HG03045 (cell line): ENCODE results near the gene ARFIP2.
A peak's percentile ranks its signal among the peaks of the same experiment; 100 is the strongest.

Source experiments
- ATAC-seq: cut with Tn5 transposase; IDR thresholded peaks from one replicate; pipeline ENCODE4 v1.9.1; 2021; ENCODE audit warnings: mild to moderate bottlenecking, moderate library complexity; ENCODE audit not compliant: unreplicated experiment

ARFIP2 gene

DNA sequence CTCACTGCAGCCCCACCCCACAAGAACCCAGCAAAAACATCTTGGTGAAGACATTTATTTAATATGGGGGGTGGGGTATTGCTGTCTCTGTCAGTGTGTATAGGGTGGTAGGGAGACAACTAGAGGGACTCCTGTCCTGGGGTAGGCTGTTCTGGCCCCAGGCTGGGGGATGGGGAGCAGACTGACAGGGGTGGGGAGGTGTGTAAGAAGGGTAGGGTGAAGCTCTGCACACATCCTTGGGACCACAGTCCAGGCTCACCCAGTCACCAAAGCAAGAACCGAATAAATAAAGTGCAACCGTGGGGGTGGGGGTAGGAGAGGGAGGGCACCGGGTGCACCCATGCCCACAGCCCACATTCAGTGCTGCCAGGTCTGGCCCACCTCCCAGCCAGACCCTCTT lies 32.6 kb downstream of the ARFIP2 start:
- no peak for ATAC-seq

DNA sequence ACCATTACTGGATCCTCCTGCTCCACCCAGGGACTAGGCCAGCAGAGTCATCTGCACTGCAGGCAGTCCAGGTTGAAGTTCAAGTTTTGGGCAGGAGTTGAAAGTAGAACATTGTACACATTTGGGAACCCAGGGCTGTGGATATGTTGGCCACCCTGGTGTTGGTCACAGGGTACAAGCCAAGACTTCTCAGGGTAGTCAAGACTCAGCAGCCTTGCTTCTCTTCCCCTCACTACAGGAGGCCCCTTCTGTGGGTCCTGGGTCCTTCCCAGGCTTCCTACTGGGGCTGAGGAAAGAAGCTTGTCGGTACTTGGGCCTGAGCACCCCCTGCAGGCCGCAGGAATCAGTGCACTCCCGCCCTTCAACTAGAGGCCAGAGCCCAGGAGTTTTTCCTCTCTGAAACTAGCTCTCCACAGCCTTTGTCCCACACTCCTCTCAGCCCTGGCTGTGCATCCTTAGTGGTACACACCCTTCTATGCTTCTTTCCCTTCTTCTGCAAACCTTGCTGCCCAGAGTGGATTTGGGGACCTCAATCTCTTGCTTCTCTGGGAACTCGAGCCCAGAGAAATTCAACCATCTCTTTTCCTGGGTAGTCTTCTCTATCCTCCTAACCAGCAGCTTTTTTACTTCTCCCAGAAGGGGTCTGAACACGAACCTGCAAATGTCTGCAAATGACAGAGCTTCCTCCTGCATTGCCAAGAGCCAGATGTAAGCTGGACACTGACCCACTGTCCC lies 37.7 kb downstream of the ARFIP2 start:
- ATAC-seq = peak; percentile 86

DNA sequence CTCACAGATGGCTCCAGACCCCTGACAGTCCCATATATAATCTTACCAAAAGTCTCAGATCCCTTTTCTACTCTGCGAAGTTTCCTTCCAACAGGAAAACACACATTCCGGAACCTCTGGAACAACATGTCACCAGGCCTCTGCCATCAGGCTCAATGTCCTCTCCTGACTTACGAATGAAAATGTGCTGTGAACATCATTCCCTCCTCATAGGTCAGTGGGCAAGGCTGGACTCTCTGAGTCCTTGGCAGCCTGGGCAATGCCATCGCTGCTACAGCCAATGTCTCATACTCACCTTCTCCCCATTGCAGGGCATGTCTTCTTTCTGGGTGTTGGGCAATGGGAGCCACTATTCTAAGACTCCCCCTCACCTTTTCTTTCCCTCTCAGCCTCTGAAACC lies 38.7 kb downstream of the ARFIP2 start:
- no peak for ATAC-seq

DNA sequence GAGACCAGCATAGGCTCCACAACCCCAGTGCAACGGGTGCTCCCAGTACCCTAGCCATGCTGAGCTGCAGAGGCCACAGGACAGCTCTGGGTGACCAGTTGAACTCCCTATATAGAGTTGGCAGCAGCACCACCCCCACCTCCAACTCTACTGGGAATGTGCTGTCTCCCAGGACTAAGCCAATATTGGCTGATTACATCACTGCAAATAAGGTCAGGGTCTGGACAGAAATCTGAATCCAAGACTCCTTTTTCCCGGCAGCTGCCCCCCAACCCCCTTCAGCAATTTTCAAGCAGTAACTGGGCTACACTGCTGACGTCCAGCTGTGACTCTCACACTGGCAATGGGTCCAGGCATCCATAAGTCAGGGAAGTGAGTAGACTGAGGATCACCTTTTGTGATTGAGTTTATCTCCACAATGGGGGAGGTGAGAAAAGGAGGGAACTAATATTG lies 40.2 kb downstream of the ARFIP2 start, which contains the start of gene HPX:
Gene HPX (minus strand): TSS at position 82 of the 453 bp plus-strand sequence. CDS start 24 bp downstream, at position 58.
- ATAC-seq = no peak

DNA sequence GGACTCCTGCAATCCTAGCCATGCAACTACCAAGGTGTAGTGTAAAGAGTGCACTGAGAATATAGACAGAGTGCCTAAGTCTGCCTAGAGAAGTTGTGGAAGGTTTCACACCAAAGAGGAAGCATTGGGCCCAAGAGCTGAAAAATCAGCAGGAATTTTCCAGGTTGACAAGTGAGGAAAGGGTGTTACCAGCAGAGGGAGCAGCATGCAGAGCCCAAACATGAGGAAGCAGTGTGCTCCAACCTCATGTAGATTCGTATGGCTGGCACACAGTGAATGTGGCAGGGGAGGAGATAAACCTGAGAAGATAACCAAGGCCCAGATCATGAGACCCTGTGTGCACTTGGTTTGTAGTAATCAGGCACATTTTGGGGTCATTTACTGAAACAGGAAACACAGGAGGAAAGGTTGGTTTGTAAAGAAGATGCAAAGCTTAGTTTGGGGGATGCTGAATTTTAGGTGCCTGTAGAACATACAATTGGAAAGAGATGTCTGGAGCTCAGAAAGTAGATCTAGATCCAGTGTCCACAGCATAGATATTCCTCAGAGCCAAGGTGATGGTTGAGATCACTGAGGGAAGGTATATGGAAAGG lies 42.1 kb downstream of the ARFIP2 start:
- ATAC-seq = no peak

DNA sequence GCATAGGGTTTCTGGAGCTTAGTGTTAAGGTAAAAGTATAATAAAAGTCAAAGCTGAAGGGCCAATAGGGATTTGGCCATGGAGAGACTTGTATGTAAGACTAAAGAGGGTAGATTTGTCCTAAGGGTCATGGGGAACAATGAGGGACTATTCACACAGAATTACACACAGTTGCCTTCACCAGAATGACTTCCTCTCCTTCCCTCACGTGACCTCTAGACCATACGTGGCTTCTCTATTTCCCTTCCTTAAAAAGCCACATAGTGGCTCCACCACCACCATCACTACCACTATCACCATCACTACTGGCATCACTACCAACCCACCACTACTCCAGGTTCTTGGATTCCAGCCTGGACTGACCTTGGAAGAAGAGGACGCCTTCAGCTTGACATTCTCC lies 43.1 kb downstream of the ARFIP2 start:
- ATAC-seq = no peak

DNA sequence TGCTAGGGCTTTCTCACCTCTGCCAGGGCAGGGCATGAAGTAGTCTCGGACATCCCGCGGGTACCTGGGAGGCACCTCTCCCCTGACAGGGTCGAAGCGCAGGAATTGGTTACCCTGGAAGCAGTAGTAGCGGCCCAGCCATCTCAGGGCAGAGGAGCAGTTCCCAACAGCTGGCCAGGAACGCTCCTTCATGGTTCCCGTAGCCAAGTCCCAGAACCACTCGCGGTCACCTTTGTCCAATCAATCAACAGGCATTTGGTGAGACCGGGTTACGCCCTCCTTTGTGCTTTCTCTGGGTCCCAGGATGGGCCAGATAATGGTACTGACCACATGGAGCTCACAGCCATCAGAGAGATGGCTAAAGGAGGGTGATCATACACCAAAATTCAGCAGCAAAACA lies 43.7 kb downstream of the ARFIP2 start:
- no peak for ATAC-seq

DNA sequence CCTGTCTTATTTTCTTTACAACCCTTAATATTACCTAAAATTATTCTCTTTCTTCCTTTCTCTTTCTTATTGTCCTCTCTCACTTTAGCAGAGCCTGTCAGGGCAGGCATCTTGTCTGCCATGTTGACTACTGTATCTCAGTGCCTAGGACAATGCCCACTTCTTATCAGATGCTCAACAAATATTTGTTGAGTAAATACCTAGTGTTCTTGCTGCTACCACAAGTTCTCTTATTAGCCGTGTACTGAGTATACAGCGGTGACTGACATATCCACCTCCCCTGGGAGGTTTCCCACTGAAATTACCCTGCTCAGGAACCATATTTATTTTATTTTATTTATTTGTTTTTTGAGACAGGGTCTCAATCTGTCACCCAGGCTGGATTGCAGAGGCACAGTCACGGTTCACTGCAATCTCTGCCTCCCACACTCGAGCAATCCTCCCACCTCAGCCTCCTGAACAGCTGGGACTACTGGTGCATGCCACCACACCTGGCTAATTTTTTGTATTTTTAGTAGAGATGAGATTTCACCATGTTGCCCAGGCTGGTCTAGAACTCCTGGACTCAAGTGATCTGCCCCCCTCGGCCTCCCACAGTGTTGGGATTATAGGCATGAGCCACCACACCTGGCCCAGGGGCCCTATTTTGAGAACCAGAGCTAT lies 47.0 kb downstream of the ARFIP2 start:
- no peak for ATAC-seq

DNA sequence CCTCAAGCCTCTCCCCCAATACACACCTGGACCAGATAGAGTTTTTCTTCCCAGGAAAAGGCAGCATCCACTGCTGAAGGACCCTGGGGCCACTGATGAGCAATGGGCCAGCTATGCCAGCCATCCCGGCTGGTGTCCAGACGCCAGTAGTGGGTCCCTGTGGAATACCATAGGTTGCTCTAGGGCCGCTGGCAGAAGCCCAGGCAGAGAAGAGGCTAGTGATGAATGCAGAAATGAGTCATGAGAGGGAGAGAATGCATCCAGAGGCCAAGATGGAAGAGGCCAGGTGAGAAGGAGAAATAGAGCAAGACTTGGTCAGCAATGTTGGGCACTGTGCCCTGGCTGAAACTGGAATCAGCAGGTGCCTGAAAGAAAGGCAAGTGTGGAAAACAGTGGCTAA lies 49.3 kb downstream of the ARFIP2 start:
- no peak for ATAC-seq

DNA sequence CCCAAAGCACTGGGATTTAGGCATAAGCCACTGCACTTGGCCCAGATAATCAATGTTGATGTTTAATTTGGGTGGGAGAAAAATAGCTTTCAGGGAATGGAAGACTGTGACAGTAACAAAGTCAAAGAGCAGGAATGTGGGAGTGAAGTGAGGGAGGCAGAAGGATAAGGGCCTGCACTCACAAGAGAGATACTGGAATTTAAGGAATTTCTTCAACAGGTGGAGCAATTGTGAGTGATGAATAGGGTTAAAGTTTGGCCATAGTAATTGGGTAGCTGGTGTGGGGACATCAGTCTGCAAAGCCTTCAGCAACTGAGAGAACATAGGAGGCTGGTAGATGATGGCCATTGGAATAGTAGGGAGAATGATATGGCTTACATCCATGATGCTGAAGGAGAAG lies 53.6 kb downstream of the ARFIP2 start:
- no peak for ATAC-seq
